GM18520 (cell line): ENCODE measurements around the gene EEIG2.
"Not testable (repeated sequence)": the region's sequence is repeated elsewhere in the genome, so short reads cannot be mapped to it uniquely, and the experiment has no call there.

Experiments
- ATAC-seq: cut with Tn5 transposase; IDR thresholded peaks from one replicate; pipeline ENCODE4 v1.9.1; 2021; ENCODE audit not compliant: unreplicated experiment

The EEIG2 gene

GRCh38 chr1:108559215-108560186, at the start of gene EEIG2:
Gene EEIG2 (plus strand): TSS chr1:108560100. CDS start chr1:108560429, 329 bp downstream.
- peak; percentile 76 for ATAC-seq

GRCh38 chr1:108511764-108512163, 48.1 kb upstream of the EEIG2 start:
- ATAC-seq, result no peak

- no peak for ATAC-seq
Observed at GRCh38 chr1:108512239-108513043, 47.5 kb upstream of the EEIG2 start.

- ATAC-seq, result no peak
Observed at GRCh38 chr1:108513044-108513415, 46.9 kb upstream of the EEIG2 start.

GRCh38 chr1:108513914-108514313, 46.0 kb upstream of the EEIG2 start:
- not testable (repeated sequence) for ATAC-seq

GRCh38 chr1:108517301-108517897, 42.5 kb upstream of the EEIG2 start:
- ATAC-seq, result not testable (repeated sequence)

GRCh38 chr1:108521990-108522393, 37.9 kb upstream of the EEIG2 start:
- no peak for ATAC-seq

- no peak for ATAC-seq
Observed at GRCh38 chr1:108523829-108524228, 36.1 kb upstream of the EEIG2 start.

GRCh38 chr1:108524676-108525075, 35.2 kb upstream of the EEIG2 start:
- no peak for ATAC-seq

- ATAC-seq, result no peak
Observed at GRCh38 chr1:108527135-108527534, 32.8 kb upstream of the EEIG2 start.

GRCh38 chr1:108527837-108528236, 32.1 kb upstream of the EEIG2 start:
- no peak for ATAC-seq

GRCh38 chr1:108531444-108531843, 28.5 kb upstream of the EEIG2 start:
- no peak for ATAC-seq

GRCh38 chr1:108532730-108533129, 27.2 kb upstream of the EEIG2 start:
- ATAC-seq, result no peak

GRCh38 chr1:108533351-108534083, 26.4 kb upstream of the EEIG2 start:
- ATAC-seq, result peak; percentile 38

- no peak for ATAC-seq
Observed at GRCh38 chr1:108534759-108535158, 25.1 kb upstream of the EEIG2 start.

GRCh38 chr1:108535315-108535897, 24.5 kb upstream of the EEIG2 start:
- not testable (repeated sequence) for ATAC-seq

- not testable (repeated sequence) for ATAC-seq
Observed at GRCh38 chr1:108536021-108536420, 23.9 kb upstream of the EEIG2 start.

GRCh38 chr1:108536791-108537190, 23.1 kb upstream of the EEIG2 start:
- ATAC-seq, result not testable (repeated sequence)

GRCh38 chr1:108537976-108538375, 21.9 kb upstream of the EEIG2 start:
- ATAC-seq, result no peak

- ATAC-seq, result no peak
Observed at GRCh38 chr1:108540977-108541376, 18.9 kb upstream of the EEIG2 start.
